Lung (tissue), 12 donors: ENCODE data around the gene CORO1C. TPM values are rescaled to one million over a fixed set of nuclear protein-coding genes. Genes with fewer than 3 reads are reported as not detected.
"Not testable (repeated sequence)": the region's sequence is repeated elsewhere in the genome, so short reads cannot be mapped to it uniquely, and the experiment has no call there.

Source experiments
- ATAC-seq: fragments of 200-7000 bp; cut with Tn5 transposase; one replicate; pipeline ENCODE4 v1.9.1; 2020; ENCODE audit warnings: moderate number of reproducible peaks; ENCODE audit not compliant: insufficient read depth, low FRiP score
- DNase-seq, 3 donors: peaks; one replicate each; pipeline ENCODE4 v3.0.0-alpha.2; 2013 to 2017
- H3K27ac ChIP-seq, 2 donors: one replicate each; pipeline ENCODE4 v1.5.1; 2013; ENCODE audit warnings: mild to moderate bottlenecking in 2 of 2, moderate library complexity in 2 of 2, control low read depth in 1 of 2, inconsistent platforms in 1 of 2, low read depth in 1 of 2, low read length in 1 of 2
- H3K27me3 ChIP-seq, 3 donors: one replicate each; pipeline ENCODE4 v1.5.1; 2013; ENCODE audit warnings: low read length in 2 of 3; ENCODE audit not compliant: control insufficient read depth in 3 of 3, insufficient read depth in 3 of 3
- H3K36me3 ChIP-seq, 4 donors: one replicate each; pipeline ENCODE4 v1.5.1; 2013; ENCODE audit warnings: low read length in 4 of 4, mild to moderate bottlenecking in 1 of 4, moderate library complexity in 1 of 4; ENCODE audit not compliant: control insufficient read depth in 4 of 4, insufficient read depth in 4 of 4
- H3K4me1 ChIP-seq, 5 donors: one replicate each; pipeline ENCODE4 v1.5.1; 2013; ENCODE audit warnings: low read length in 5 of 5, mild to moderate bottlenecking in 2 of 5, moderate library complexity in 1 of 5; ENCODE audit not compliant: control insufficient read depth in 5 of 5, insufficient read depth in 5 of 5
- H3K4me3 ChIP-seq: one replicate; pipeline ENCODE4 v1.5.1; 2013; ENCODE audit warnings: mild to moderate bottlenecking, control low read depth, moderate library complexity
- H3K9ac ChIP-seq, 2 donors: one replicate each; pipeline ENCODE4 v1.5.1; 2013; ENCODE audit warnings: low read length in 2 of 2, control low read depth in 1 of 2; ENCODE audit not compliant: insufficient read depth in 1 of 2
- H3K9me3 ChIP-seq, 4 donors: one replicate each; pipeline ENCODE4 v1.5.1; 2013; ENCODE audit warnings: low read length in 3 of 4, mild to moderate bottlenecking in 1 of 4, moderate library complexity in 1 of 4; ENCODE audit not compliant: control insufficient read depth in 4 of 4, insufficient read depth in 3 of 4
- CTCF ChIP-seq: IDR thresholded peaks from 2 replicates; pipeline ENCODE4 v1.5.1; 2012; ENCODE audit warnings: mild to moderate bottlenecking; ENCODE audit errors: control extremely low read depth, extremely low read depth
- WGBS, 2 donors: extraction: QIAGEN DNeasy Blood & Tissue Kit; methylation state at CpG; one replicate each; pipeline ENCODE4 v1.1.7; 2013; 5-methylcytosine and 5-hydroxymethylcytosine counted together
- polyA plus RNA-seq, 2 donors: library from polyadenylated mRNA; stranded (reverse); fragments of 200-250 nt; gene quantifications; one replicate each; pipeline ENCODE4 v1.2.1, GENCODE V29; 2013
- total RNA-seq, 2 donors: library from RNA; depleted of rRNA in 1 of 2; stranded (reverse); fragments of >200 nt in 1 of 2; gene quantifications; one replicate each; pipeline ENCODE4 v1.2.1, GENCODE V29; 2014 to 2021
- donor health status: control.
- donor health status: control.
- donor health status: Bipolar disorder and iron deficiency.
- donor health status: healthy.
- donor health status: DM: yes; HTN: yes; CAD: no.

Gene CORO1C
- total and polyA plus RNA-seq, 4 donors, result 36.4 to 227 (median 105) TPM

GRCh38 chr12:108752387-108752786 lies 21.1 kb upstream of the CORO1C start:
- H3K4me3 ChIP-seq, result no peak overlapping the region
- no peaks in the 10 kb centered on the region for H3K36me3 ChIP-seq
- H3K27me3 ChIP-seq, result no peaks in the 10 kb centered on the region
- DNase-seq, result peak; percentile 73 to 95 (median 89)
- ATAC-seq, result no peak
- no peaks in the 10 kb centered on the region for H3K9me3 ChIP-seq
- H3K4me1 ChIP-seq, result peaks cover 0 to 6% (median 0%) of the 10 kb centered on the region in 5 donors
- peak overlapping the region in 1 of 2 donors; percentile 14 for H3K9ac ChIP-seq
- no peak for TF ChIP-seq CTCF
- no peak overlapping the region for H3K27ac ChIP-seq
- WGBS, 2 donors, result 87 to 91% methylated on average over 1 of the region's 1 CpG

- no peaks in the 10 kb centered on the region for H3K36me3 ChIP-seq
- H3K4me3 ChIP-seq, result no peak overlapping the region
- DNase-seq (no peak), ATAC-seq (no peak)
- H3K27me3 ChIP-seq, result no peaks in the 10 kb centered on the region
- WGBS, 2 donors, result 70 to 78% methylated on average over 4 of the region's 4 CpGs
- no peak for TF ChIP-seq CTCF
- H3K9me3 ChIP-seq, result no peaks in the 10 kb centered on the region
- peaks cover 0 to 6% (median 0%) of the 10 kb centered on the region in 5 donors for H3K4me1 ChIP-seq
- no peak overlapping the region for H3K27ac ChIP-seq
- peak overlapping the region in 1 of 2 donors; percentile 14 for H3K9ac ChIP-seq
These were observed 20.5 kb upstream of the CORO1C start for GRCh38 chr12:108751821-108752220.

- H3K9ac ChIP-seq, H3K27me3 ChIP-seq, DNase-seq, H3K9me3 ChIP-seq, ATAC-seq, H3K27ac ChIP-seq, H3K36me3 ChIP-seq, H3K4me3 ChIP-seq, H3K4me1 ChIP-seq: not testable (repeated sequence)
- 78 to 97% methylated on average over 4 of the region's 4 CpGs for WGBS, 2 donors
These were observed 19.7 kb upstream of the CORO1C start for GRCh38 chr12:108751003-108751402.

GRCh38 chr12:108750526-108750925 lies 19.2 kb upstream of the CORO1C start:
- Histone ChIP-seq H3K4me3 (no peak overlapping the region), H3K27me3 (no peaks in the 10 kb centered on the region), H3K9me3 (no peaks in the 10 kb centered on the region), H3K36me3 (no peaks in the 10 kb centered on the region), H3K27ac (no peak overlapping the region), H3K4me1 (peaks cover 0 to 6% (median 0%) of the 10 kb centered on the region in 5 donors), H3K9ac (no peak overlapping the region)
- DNase-seq (peak; percentile 35 to 75 (median 50)), ATAC-seq (no peak)
- no peak for TF ChIP-seq CTCF
- WGBS, 2 donors, result 58 to 70% methylated on average over 4 of the region's 4 CpGs
